ENCODE data around the gene GJD4. TPM values are rescaled to one million over a fixed set of nuclear protein-coding genes. Genes with fewer than 3 reads are reported as not detected.

GJD4 gene
- total RNA-seq, 1 experiment from 2014 or later = not detected

- no peaks in the 10 kb centered on the region for H3K27me3 ChIP-seq (ENCODE audit: low read length)
- no peaks in the 10 kb centered on the region for H3K9me2 ChIP-seq (replicated peaks; ENCODE audit: insufficient read depth, low read length)
- H3K4me1 ChIP-seq (ENCODE audit: low read length) = peaks cover 11% of the 10 kb centered on the region
- no peaks in the 10 kb centered on the region for H3K36me3 ChIP-seq (ENCODE audit: insufficient read depth, low read length)
- H3K79me2 ChIP-seq (ENCODE audit: low read length) = no peaks in the 10 kb centered on the region
- no peak overlapping the region for H3K27ac ChIP-seq (ENCODE audit: low read length)
- H3K9me3 ChIP-seq (ENCODE audit: low read length) = no peaks in the 10 kb centered on the region
- no peak overlapping the region for H3K9ac ChIP-seq (ENCODE audit: low read length)
- no peak overlapping the region for H3K4me3 ChIP-seq (ENCODE audit: low read length)
- H2AFZ ChIP-seq (ENCODE audit: low read length) = no peak overlapping the region
- no peak overlapping the region for H3K4me2 ChIP-seq (ENCODE audit: low read depth, low read length, poor library complexity, severe bottlenecking)
- DNase-seq = no peak
- no peaks in the 10 kb centered on the region for H4K20me1 ChIP-seq (ENCODE audit: insufficient read depth, low read depth, low read length)
These were observed 31.3 kb upstream of the GJD4 start for GRCh38 chr10:35573796-35574195.

- Histone ChIP-seq H3K9ac (ENCODE audit: low read length) (no peak overlapping the region), H3K4me1 (ENCODE audit: low read length) (peaks cover 11% of the 10 kb centered on the region), H3K36me3 (ENCODE audit: insufficient read depth, low read length) (no peaks in the 10 kb centered on the region), H3K27me3 (ENCODE audit: low read length) (no peaks in the 10 kb centered on the region), H3K4me3 (ENCODE audit: low read length) (no peak overlapping the region), H3K79me2 (ENCODE audit: low read length) (no peaks in the 10 kb centered on the region), H3K9me3 (ENCODE audit: low read length) (no peaks in the 10 kb centered on the region), H3K4me2 (ENCODE audit: low read depth, low read length, poor library complexity, severe bottlenecking) (no peak overlapping the region), H3K27ac (ENCODE audit: low read length) (no peak overlapping the region), H3K9me2 (replicated peaks; ENCODE audit: insufficient read depth, low read length) (no peaks in the 10 kb centered on the region), H4K20me1 (ENCODE audit: insufficient read depth, low read depth, low read length) (no peaks in the 10 kb centered on the region), H2AFZ (ENCODE audit: low read length) (no peak overlapping the region)
- no peak for DNase-seq
These were observed 30.2 kb upstream of the GJD4 start for GRCh38 chr10:35574924-35575352.

GRCh38 chr10:35575640-35576039, 29.5 kb upstream of the GJD4 start:
- H3K9me3 ChIP-seq (ENCODE audit: low read length) = no peaks in the 10 kb centered on the region
- H4K20me1 ChIP-seq (ENCODE audit: insufficient read depth, low read depth, low read length) = no peaks in the 10 kb centered on the region
- no peak for DNase-seq
- no peaks in the 10 kb centered on the region for H3K79me2 ChIP-seq (ENCODE audit: low read length)
- H3K9me2 ChIP-seq (replicated peaks; ENCODE audit: insufficient read depth, low read length) = no peaks in the 10 kb centered on the region
- H3K27ac ChIP-seq (ENCODE audit: low read length) = no peak overlapping the region
- no peak overlapping the region for H3K9ac ChIP-seq (ENCODE audit: low read length)
- no peak overlapping the region for H3K4me3 ChIP-seq (ENCODE audit: low read length)
- H2AFZ ChIP-seq (ENCODE audit: low read length) = no peak overlapping the region
- no peaks in the 10 kb centered on the region for H3K27me3 ChIP-seq (ENCODE audit: low read length)
- H3K4me2 ChIP-seq (ENCODE audit: low read depth, low read length, poor library complexity, severe bottlenecking) = no peak overlapping the region
- peaks cover 6% of the 10 kb centered on the region for H3K4me1 ChIP-seq (ENCODE audit: low read length)
- H3K36me3 ChIP-seq (ENCODE audit: insufficient read depth, low read length) = no peaks in the 10 kb centered on the region

DNA sequence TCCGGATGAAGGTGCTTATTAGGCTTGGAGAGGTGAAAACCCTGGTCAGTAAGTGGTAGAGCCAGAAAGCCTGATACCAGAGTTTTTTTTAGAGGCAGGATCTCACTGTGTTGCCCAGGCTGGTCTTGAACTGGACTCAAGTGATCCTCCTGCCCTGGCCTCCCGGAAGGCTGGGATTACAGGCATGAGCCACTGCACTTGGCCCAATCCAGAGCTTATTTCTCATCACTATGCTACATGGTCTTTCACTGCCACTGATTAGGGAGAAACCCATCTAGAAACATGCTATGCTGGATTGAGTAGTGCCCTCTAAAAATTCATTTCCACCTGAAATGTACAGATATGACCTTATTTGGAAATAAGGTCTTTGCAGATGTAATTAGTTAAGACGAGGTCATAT, 28.4 kb upstream of the GJD4 start:
- no peaks in the 10 kb centered on the region for H3K9me2 ChIP-seq (replicated peaks; ENCODE audit: insufficient read depth, low read length)
- H3K79me2 ChIP-seq (ENCODE audit: low read length) = no peaks in the 10 kb centered on the region
- H4K20me1 ChIP-seq (ENCODE audit: insufficient read depth, low read depth, low read length) = no peaks in the 10 kb centered on the region

GRCh38 chr10:35577926-35578617, 27.1 kb upstream of the GJD4 start:
- Histone ChIP-seq H3K36me3 (ENCODE audit: insufficient read depth, low read length) (no peaks in the 10 kb centered on the region), H3K79me2 (ENCODE audit: low read length) (no peaks in the 10 kb centered on the region), H3K27ac (ENCODE audit: low read length) (no peak overlapping the region), H4K20me1 (ENCODE audit: insufficient read depth, low read depth, low read length) (no peaks in the 10 kb centered on the region), H3K27me3 (ENCODE audit: low read length) (no peaks in the 10 kb centered on the region), H3K9me2 (replicated peaks; ENCODE audit: insufficient read depth, low read length) (no peaks in the 10 kb centered on the region), H3K4me3 (ENCODE audit: low read length) (no peak overlapping the region), H3K4me1 (ENCODE audit: low read length) (no peaks in the 10 kb centered on the region; the same call in 1 of the 2 replicates), H3K9ac (ENCODE audit: low read length) (no peak overlapping the region), H3K4me2 (ENCODE audit: low read depth, low read length, poor library complexity, severe bottlenecking) (no peak overlapping the region), H3K9me3 (ENCODE audit: low read length) (no peaks in the 10 kb centered on the region), H2AFZ (ENCODE audit: low read length) (no peak overlapping the region)
- DNase-seq = no peak

More for the DNA sequence above, 28.4 kb upstream of the GJD4 start:
- Histone ChIP-seq H2AFZ (ENCODE audit: low read length) (no peak overlapping the region), H3K9me3 (ENCODE audit: low read length) (no peaks in the 10 kb centered on the region), H3K4me3 (ENCODE audit: low read length) (no peak overlapping the region), H3K9ac (ENCODE audit: low read length) (no peak overlapping the region), H3K4me2 (ENCODE audit: low read depth, low read length, poor library complexity, severe bottlenecking) (no peak overlapping the region), H3K4me1 (ENCODE audit: low read length) (no peaks in the 10 kb centered on the region; the same call in 1 of the 2 replicates), H3K27ac (ENCODE audit: low read length) (no peak overlapping the region), H3K36me3 (ENCODE audit: insufficient read depth, low read length) (no peaks in the 10 kb centered on the region), H3K27me3 (ENCODE audit: low read length) (no peaks in the 10 kb centered on the region)
- no peak for DNase-seq

DNA sequence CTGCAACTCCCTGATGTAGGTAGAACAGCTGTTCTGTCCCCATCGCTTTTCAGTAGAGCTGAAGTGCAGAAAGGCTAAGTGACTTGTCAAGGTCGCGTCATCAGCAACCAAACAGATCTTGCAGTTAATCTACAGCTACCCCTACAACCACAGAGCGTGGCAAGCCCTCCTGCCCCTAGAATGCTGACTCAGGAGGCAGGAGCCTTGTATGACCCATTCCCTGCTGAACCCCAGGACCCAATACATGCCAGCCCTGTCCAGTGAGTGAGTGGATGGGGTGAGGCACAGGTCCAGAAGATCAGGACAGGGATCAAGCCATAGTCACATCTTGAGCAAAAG, 26.6 kb upstream of the GJD4 start:
- no peak overlapping the region for H3K4me2 ChIP-seq (ENCODE audit: low read depth, low read length, poor library complexity, severe bottlenecking)
- no peaks in the 10 kb centered on the region for H4K20me1 ChIP-seq (ENCODE audit: insufficient read depth, low read depth, low read length)
- H3K9me2 ChIP-seq (replicated peaks; ENCODE audit: insufficient read depth, low read length) = no peaks in the 10 kb centered on the region

DNA sequence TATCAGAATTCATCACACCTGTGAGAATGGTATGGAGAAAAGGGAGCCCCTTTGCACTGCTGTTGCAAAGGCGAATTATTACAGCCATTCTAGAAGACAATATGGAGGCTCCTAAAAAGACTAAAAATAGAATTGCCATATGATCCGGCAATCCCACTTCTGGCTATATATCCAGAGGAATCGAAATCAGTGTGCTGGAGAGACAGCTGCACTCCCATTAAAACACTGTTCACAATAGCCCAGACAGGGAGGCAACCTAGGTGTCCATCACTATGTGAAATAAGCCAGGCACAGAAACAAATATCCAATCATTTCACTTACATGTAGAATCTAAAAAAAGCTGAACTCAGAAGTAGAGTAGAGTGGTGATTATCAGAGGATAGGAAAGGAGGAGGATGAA, 26.0 kb upstream of the GJD4 start:
- H3K36me3 ChIP-seq (ENCODE audit: insufficient read depth, low read length) = no peaks in the 10 kb centered on the region
- H3K9me3 ChIP-seq (ENCODE audit: low read length) = no peaks in the 10 kb centered on the region
- no peak overlapping the region for H2AFZ ChIP-seq (ENCODE audit: low read length)
- no peaks in the 10 kb centered on the region; the same call in 1 of the 2 replicates for H3K4me1 ChIP-seq (ENCODE audit: low read length)
- no peaks in the 10 kb centered on the region for H3K9me2 ChIP-seq (replicated peaks; ENCODE audit: insufficient read depth, low read length)
- DNase-seq = no peak
- no peaks in the 10 kb centered on the region for H3K79me2 ChIP-seq (ENCODE audit: low read length)
- H3K27me3 ChIP-seq (ENCODE audit: low read length) = no peaks in the 10 kb centered on the region
- H3K27ac ChIP-seq (ENCODE audit: low read length) = no peak overlapping the region
- H3K4me2 ChIP-seq (ENCODE audit: low read depth, low read length, poor library complexity, severe bottlenecking) = no peak overlapping the region
- no peak overlapping the region for H3K4me3 ChIP-seq (ENCODE audit: low read length)
- H3K9ac ChIP-seq (ENCODE audit: low read length) = no peak overlapping the region
- no peaks in the 10 kb centered on the region for H4K20me1 ChIP-seq (ENCODE audit: insufficient read depth, low read depth, low read length)

More for the DNA sequence above, 26.6 kb upstream of the GJD4 start:
- no peak overlapping the region for H3K27ac ChIP-seq (ENCODE audit: low read length)
- no peak for DNase-seq
- no peaks in the 10 kb centered on the region for H3K79me2 ChIP-seq (ENCODE audit: low read length)
- H2AFZ ChIP-seq (ENCODE audit: low read length) = no peak overlapping the region
- no peaks in the 10 kb centered on the region; the same call in 1 of the 2 replicates for H3K4me1 ChIP-seq (ENCODE audit: low read length)
- H3K9ac ChIP-seq (ENCODE audit: low read length) = no peak overlapping the region
- no peaks in the 10 kb centered on the region for H3K9me3 ChIP-seq (ENCODE audit: low read length)
- no peaks in the 10 kb centered on the region for H3K36me3 ChIP-seq (ENCODE audit: insufficient read depth, low read length)
- H3K27me3 ChIP-seq (ENCODE audit: low read length) = no peaks in the 10 kb centered on the region
- H3K4me3 ChIP-seq (ENCODE audit: low read length) = no peak overlapping the region

GRCh38 chr10:35579726-35580422, 25.3 kb upstream of the GJD4 start:
- Histone ChIP-seq H3K9me2 (replicated peaks; ENCODE audit: insufficient read depth, low read length) (no peaks in the 10 kb centered on the region), H3K4me1 (ENCODE audit: low read length) (no peaks in the 10 kb centered on the region; the same call in 1 of the 2 replicates), H3K27me3 (ENCODE audit: low read length) (no peaks in the 10 kb centered on the region), H3K9ac (ENCODE audit: low read length) (no peak overlapping the region), H3K36me3 (ENCODE audit: insufficient read depth, low read length) (no peaks in the 10 kb centered on the region), H3K9me3 (ENCODE audit: low read length) (no peaks in the 10 kb centered on the region), H4K20me1 (ENCODE audit: insufficient read depth, low read depth, low read length) (no peaks in the 10 kb centered on the region), H3K4me2 (ENCODE audit: low read depth, low read length, poor library complexity, severe bottlenecking) (no peak overlapping the region), H3K27ac (ENCODE audit: low read length) (no peak overlapping the region), H2AFZ (ENCODE audit: low read length) (no peak overlapping the region), H3K4me3 (ENCODE audit: low read length) (no peak overlapping the region), H3K79me2 (ENCODE audit: low read length) (no peaks in the 10 kb centered on the region)
- DNase-seq = no peak

Data from Karpas-422 (cell line).